Measurements from ENCODE around the gene SLX4IP.

The SLX4IP gene

GRCh38 chr20:10554285-10554684, 119.2 kb downstream of the SLX4IP start:
- DNase-seq = no peak

GRCh38 chr20:10555393-10555792, 120.3 kb downstream of the SLX4IP start:
- no peak for DNase-seq

- DNase-seq = no peak
Observed at GRCh38 chr20:10555865-10556308, 120.8 kb downstream of the SLX4IP start.

GRCh38 chr20:10556519-10557083, 121.5 kb downstream of the SLX4IP start:
- DNase-seq = no peak

- DNase-seq = no peak
Observed at GRCh38 chr20:10557685-10558084, 122.6 kb downstream of the SLX4IP start.

- DNase-seq = no peak
Observed at GRCh38 chr20:10558635-10559187, 123.6 kb downstream of the SLX4IP start.

GRCh38 chr20:10559266-10559665, 124.2 kb downstream of the SLX4IP start:
- no peak for DNase-seq

- no peak for DNase-seq
Observed at GRCh38 chr20:10560686-10561085, 125.6 kb downstream of the SLX4IP start.

GRCh38 chr20:10561302-10561701, 126.2 kb downstream of the SLX4IP start:
- no peak for DNase-seq

GRCh38 chr20:10562899-10563298, 127.8 kb downstream of the SLX4IP start:
- DNase-seq = no peak

GRCh38 chr20:10563935-10564492, 128.9 kb downstream of the SLX4IP start:
- peak; percentile 17 to 23 for DNase-seq

- no peak for DNase-seq
Observed at GRCh38 chr20:10565191-10565921, 130.3 kb downstream of the SLX4IP start.

GRCh38 chr20:10565922-10566897, 131.1 kb downstream of the SLX4IP start:
- no peak for DNase-seq

- no peak for DNase-seq
Observed at GRCh38 chr20:10568032-10568431, 132.9 kb downstream of the SLX4IP start.

GRCh38 chr20:10571313-10571815, 136.3 kb downstream of the SLX4IP start:
- DNase-seq = no peak

- no peak for DNase-seq
Observed at GRCh38 chr20:10572853-10573252, 137.7 kb downstream of the SLX4IP start.

- peak in 1 of 2 experiments; percentile 5 for DNase-seq
Observed at GRCh38 chr20:10573273-10573950, 138.3 kb downstream of the SLX4IP start.

GRCh38 chr20:10573951-10574339, 138.8 kb downstream of the SLX4IP start:
- no peak for DNase-seq

GRCh38 chr20:10576411-10577090, 141.4 kb downstream of the SLX4IP start:
- DNase-seq = no peak

GRCh38 chr20:10577648-10578047, 142.5 kb downstream of the SLX4IP start:
- no peak for DNase-seq

- no peak for DNase-seq
Observed at GRCh38 chr20:10578607-10579006, 143.5 kb downstream of the SLX4IP start.
